Neural progenitor cell (in vitro differentiated cells): ENCODE measurements around the gene MAD1L1. TPM values are rescaled to one million over a fixed set of nuclear protein-coding genes. Genes with fewer than 3 reads are reported as not detected.

Experiments used
- DNase-seq: peaks from one replicate; pipeline ENCODE4 v3.0.0-alpha.2; 2016; ENCODE audit warnings: low spot score
- H2AFZ ChIP-seq: fragments of 200-600 bp; sonication (generic); replicated peaks from 2 replicates; pipeline ENCODE4 v1.6.1; 2016; ENCODE audit warnings: antibody characterized with exemption
- H3F3A ChIP-seq: fragments of 200-600 bp; sonication (generic); 2 replicates; pipeline ENCODE4 v1.6.1; 2016; ENCODE audit warnings: antibody characterized with exemption, low read depth
- H3K27ac ChIP-seq: fragments of 200-600 bp; sonication (generic); 2 replicates; pipeline ENCODE4 v1.5.1; 2016; ENCODE audit warnings: mild to moderate bottlenecking
- H3K27me3 ChIP-seq: fragments of 200-600 bp; sonication (generic); 2 replicates; pipeline ENCODE4 v1.6.1; 2016; ENCODE audit warnings: mild to moderate bottlenecking, moderate library complexity
- H3K36me3 ChIP-seq: fragments of 200-600 bp; sonication (generic); 2 replicates; pipeline ENCODE4 v1.5.1; 2016
- H3K4me1 ChIP-seq: fragments of 200-600 bp; sonication (generic); 2 replicates; pipeline ENCODE4 v1.6.1; 2016; ENCODE audit warnings: mixed run types
- H3K4me2 ChIP-seq: fragments of 200-600 bp; sonication (generic); 2 replicates; pipeline ENCODE4 v1.6.1; 2016
- H3K4me3 ChIP-seq: fragments of 200-600 bp; sonication (generic); 2 replicates; pipeline ENCODE4 v1.5.1; 2016
- H3K79me2 ChIP-seq: fragments of 200-600 bp; sonication (generic); 2 replicates; pipeline ENCODE4 v1.6.1; 2016; ENCODE audit warnings: low read depth
- H3K9ac ChIP-seq: fragments of 200-600 bp; sonication (generic); 2 replicates; pipeline ENCODE4 v1.6.1; 2016
- H3K9me3 ChIP-seq: fragments of 200-600 bp; sonication (generic); 2 replicates; pipeline ENCODE4 v1.5.1; 2016; ENCODE audit warnings: low read depth
- H4K20me1 ChIP-seq: fragments of 200-600 bp; sonication (generic); 2 replicates; pipeline ENCODE4 v1.6.1; 2016; ENCODE audit warnings: low read depth
- H3K27ac Mint-ChIP-seq: 3 replicates; pipeline ENCODE4 v1.8.0; 2021; ENCODE audit warnings: mixed read lengths
- H3K27me3 Mint-ChIP-seq: 2 replicates; pipeline ENCODE4 v1.8.0; 2022; ENCODE audit warnings: low read depth, mild to moderate bottlenecking, inconsistent platforms, moderate library complexity, mixed read lengths; ENCODE audit not compliant: insufficient read depth
- H3K36me3 Mint-ChIP-seq: 3 replicates; pipeline ENCODE4 v1.8.0; 2021; ENCODE audit warnings: mixed read lengths
- H3K4me1 Mint-ChIP-seq: 3 replicates; pipeline ENCODE4 v1.8.0; 2021; ENCODE audit warnings: mixed read lengths
- H3K4me3 Mint-ChIP-seq: 3 replicates; pipeline ENCODE4 v1.8.0; 2021; ENCODE audit warnings: mild to moderate bottlenecking, moderate library complexity, mixed read lengths
- H3K9me3 Mint-ChIP-seq: 3 replicates; pipeline ENCODE4 v1.8.0; 2020; ENCODE audit warnings: mixed read lengths
- CTCF ChIP-seq: fragments of 200-600 bp; sonication (generic); IDR thresholded peaks from 2 replicates; pipeline ENCODE4 v1.5.1; 2017; ENCODE audit warnings: antibody characterized with exemption, mild to moderate bottlenecking
- EZH2 ChIP-seq: fragments of 200-600 bp; sonication (generic); IDR thresholded peaks from 2 replicates; pipeline ENCODE4 v1.6.1; 2017; ENCODE audit warnings: antibody characterized with exemption, mild to moderate bottlenecking, moderate library complexity
- EZH2phosphoT487 ChIP-seq: fragments of 200-600 bp; sonication (generic); IDR thresholded peaks from 2 replicates; pipeline ENCODE4 v1.6.1; 2017; ENCODE audit warnings: antibody characterized with exemption
- total RNA-seq: library from RNA; depleted of rRNA; stranded (reverse); fragments of >200 nt; gene quantifications from 2 replicates; pipeline ENCODE4 v1.2.3, GENCODE V29; 2015; ENCODE audit warnings: low replicate concordance

The MAD1L1 gene
- total RNA-seq, 1 donor from 2014 or later: 23.7 TPM

GRCh38 chr7:1936531-1937251 is 296.1 kb downstream of the MAD1L1 start:
- no peaks in the 10 kb centered on the region for H3K79me2 ChIP-seq
- Mint-ChIP-seq H3K36me3 (peaks cover 16% of the 10 kb centered on the region), H3K4me3 (no peak overlapping the region), H3K9me3 (peaks cover 22% of the 10 kb centered on the region), H3K4me1 (peaks cover 10% of the 10 kb centered on the region), H3K27me3 (peaks cover 8% of the 10 kb centered on the region), H3K27ac (no peak overlapping the region)
- DNase-seq: no peak
- no peak overlapping the region for H3K9ac ChIP-seq
- H3F3A ChIP-seq: no peaks in the 10 kb centered on the region
- no peak overlapping the region for H3K4me3 ChIP-seq
- H3K36me3 ChIP-seq: no peaks in the 10 kb centered on the region
- no peak overlapping the region for H2AFZ ChIP-seq
- no peak overlapping the region for H3K4me2 ChIP-seq
- TF ChIP-seq EZH2phosphoT487: no peak
- no peak for TF ChIP-seq CTCF
- TF ChIP-seq EZH2: no peak
- H3K4me1 ChIP-seq: peaks cover 4% of the 10 kb centered on the region
- no peaks in the 10 kb centered on the region for H3K9me3 ChIP-seq
- H4K20me1 ChIP-seq: no peaks in the 10 kb centered on the region
- H3K27me3 ChIP-seq: no peaks in the 10 kb centered on the region
- H3K27ac ChIP-seq: no peak overlapping the region

- Histone ChIP-seq H3K4me1 (peaks cover 4% of the 10 kb centered on the region), H3K36me3 (no peaks in the 10 kb centered on the region), H3K27me3 (no peaks in the 10 kb centered on the region), H3K4me2 (no peak overlapping the region), H3K9me3 (no peaks in the 10 kb centered on the region), H3K9ac (no peak overlapping the region), H3K27ac (no peak overlapping the region), H3K4me3 (no peak overlapping the region), H3K79me2 (no peaks in the 10 kb centered on the region), H4K20me1 (no peaks in the 10 kb centered on the region), H3F3A (no peaks in the 10 kb centered on the region), H2AFZ (no peak overlapping the region)
- H3K9me3 Mint-ChIP-seq: peaks cover 24% of the 10 kb centered on the region
- peaks cover 10% of the 10 kb centered on the region for H3K4me1 Mint-ChIP-seq
- DNase-seq: no peak
- H3K36me3 Mint-ChIP-seq: peaks cover 19% of the 10 kb centered on the region
- no peak overlapping the region for H3K4me3 Mint-ChIP-seq
- TF ChIP-seq EZH2: no peak
- no peak for TF ChIP-seq CTCF
- no peak for TF ChIP-seq EZH2phosphoT487
- peaks cover 8% of the 10 kb centered on the region for H3K27me3 Mint-ChIP-seq
- H3K27ac Mint-ChIP-seq: no peak overlapping the region
Measured at GRCh38 chr7:1936006-1936310, 296.8 kb downstream of the MAD1L1 start.

- no peak overlapping the region for H3K4me2 ChIP-seq
- H2AFZ ChIP-seq: no peak overlapping the region
- H3K9ac ChIP-seq: no peak overlapping the region
- H3K4me1 Mint-ChIP-seq: peaks cover 6% of the 10 kb centered on the region
- no peaks in the 10 kb centered on the region for H3K36me3 ChIP-seq
- peaks cover 19% of the 10 kb centered on the region for H3K36me3 Mint-ChIP-seq
- H4K20me1 ChIP-seq: no peaks in the 10 kb centered on the region
- TF ChIP-seq EZH2phosphoT487 (no peak), EZH2 (no peak), CTCF (no peak)
- peaks cover 3% of the 10 kb centered on the region for H3K4me1 ChIP-seq
- H3K27ac ChIP-seq: no peak overlapping the region
- no peaks in the 10 kb centered on the region for H3K79me2 ChIP-seq
- no peak overlapping the region for H3K4me3 Mint-ChIP-seq
- H3K27me3 Mint-ChIP-seq: peaks cover 6% of the 10 kb centered on the region
- H3F3A ChIP-seq: no peaks in the 10 kb centered on the region
- peaks cover 24% of the 10 kb centered on the region for H3K9me3 Mint-ChIP-seq
- no peaks in the 10 kb centered on the region for H3K27me3 ChIP-seq
- H3K9me3 ChIP-seq: no peaks in the 10 kb centered on the region
- DNase-seq: no peak
- no peak overlapping the region for H3K27ac Mint-ChIP-seq
- no peak overlapping the region for H3K4me3 ChIP-seq
Measured at GRCh38 chr7:1935176-1936005, 297.4 kb downstream of the MAD1L1 start.
